ENCODE data around the gene L3MBTL1.
A peak's percentile ranks its signal among the peaks of the same experiment; 100 is the strongest.
"Not testable (repeated sequence)": the region's sequence is repeated elsewhere in the genome, so short reads cannot be mapped to it uniquely, and the experiment has no call there.

The L3MBTL1 gene

DNA sequence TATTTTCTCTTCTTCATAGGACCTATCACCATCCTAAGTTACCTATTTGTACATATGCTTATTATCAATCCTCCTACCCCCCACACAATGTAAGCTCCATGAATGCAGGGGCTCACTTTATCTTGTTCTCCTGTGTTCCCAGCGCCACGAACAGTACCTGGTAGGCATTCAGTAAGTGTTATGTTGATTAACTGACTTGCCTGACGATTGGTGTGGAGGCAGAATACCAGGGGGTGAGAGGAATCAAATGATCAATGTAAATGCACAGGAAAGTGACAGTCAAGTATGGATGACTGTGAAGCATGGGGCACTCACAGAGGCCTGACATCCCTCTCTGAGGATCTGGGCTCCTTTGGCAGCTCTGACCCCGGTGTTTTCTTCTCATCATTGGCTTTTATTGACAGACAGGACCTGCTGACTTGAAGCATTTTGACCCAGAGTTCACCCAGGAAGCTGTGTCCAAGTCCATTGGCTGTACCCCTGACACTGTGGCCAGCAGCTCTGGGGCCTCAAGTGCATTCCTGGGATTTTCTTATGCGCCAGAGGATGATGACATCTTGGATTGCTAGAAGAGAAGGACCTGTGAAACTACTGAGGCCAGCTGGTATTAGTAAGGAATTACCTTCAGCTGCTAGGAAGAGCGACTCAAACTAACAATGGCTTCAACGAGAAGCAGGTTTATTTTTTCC, 77.1 kb downstream of the L3MBTL1 start:
- peaks cover 3 to 4% of the 10 kb centered on the region in 2 donors for H3K4me1 ChIP-seq (ENCODE audit: control insufficient read depth in 2 of 2, insufficient read depth in 2 of 2, low read length in 2 of 2)
- no peak overlapping the region for H3K9ac ChIP-seq (ENCODE audit: low read depth in 1 of 2, low read length in 2 of 2)
- H3K27me3 ChIP-seq (ENCODE audit: control insufficient read depth in 2 of 2, insufficient read depth in 2 of 2, low read length in 2 of 2), result no peaks in the 10 kb centered on the region
- H3K36me3 ChIP-seq (ENCODE audit: control insufficient read depth in 2 of 2, insufficient read depth in 2 of 2, low read length in 2 of 2), result peaks cover 21 to 27% of the 10 kb centered on the region in 2 donors
- H3K27ac ChIP-seq (ENCODE audit: low read depth in 2 of 2, low read length in 2 of 2), result no peak overlapping the region
- no peak overlapping the region for H3K4me3 ChIP-seq (ENCODE audit: low read length in 2 of 2)
- no peaks in the 10 kb centered on the region for H3K9me3 ChIP-seq (ENCODE audit: control insufficient read depth in 2 of 2, low read length in 2 of 2)

DNA sequence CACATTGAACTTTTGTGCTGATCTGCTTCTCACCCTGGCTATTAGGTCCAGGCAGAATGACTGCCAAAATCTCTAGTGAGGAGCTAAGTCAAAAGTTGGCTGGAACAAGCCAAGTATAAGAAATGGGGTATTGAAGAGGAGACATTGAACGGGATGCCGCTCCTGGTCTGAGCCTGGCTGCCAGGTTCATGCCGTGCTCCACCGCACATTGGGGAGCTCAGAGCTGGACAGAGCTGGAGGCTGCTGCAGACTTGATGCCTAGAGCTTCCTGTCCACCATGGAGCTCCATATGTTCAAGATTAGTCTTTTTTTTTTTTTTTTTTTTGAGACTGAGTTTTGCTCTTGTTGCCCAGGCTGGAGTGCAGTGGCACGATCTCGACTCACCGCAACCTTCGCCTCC, 79.1 kb downstream of the L3MBTL1 start:
- H3K27ac ChIP-seq (ENCODE audit: low read depth in 2 of 2, low read length in 2 of 2), result no peak overlapping the region

GRCh38 chr20:43588526-43588925, 81.0 kb downstream of the L3MBTL1 start:
- peaks cover 14 to 17% of the 10 kb centered on the region in 2 donors for H3K36me3 ChIP-seq (ENCODE audit: control insufficient read depth in 2 of 2, insufficient read depth in 2 of 2, low read length in 2 of 2)
- peak overlapping the region in 1 of 2 donors; percentile 13 for H3K27ac ChIP-seq (ENCODE audit: low read depth in 2 of 2, low read length in 2 of 2)
- not testable (repeated sequence) for H3K4me3 ChIP-seq (ENCODE audit: low read length in 2 of 2); H3K27me3 ChIP-seq (ENCODE audit: control insufficient read depth in 2 of 2, insufficient read depth in 2 of 2, low read length in 2 of 2); H3K9ac ChIP-seq (ENCODE audit: low read depth in 1 of 2, low read length in 2 of 2); H3K9me3 ChIP-seq (ENCODE audit: control insufficient read depth in 2 of 2, low read length in 2 of 2)
- H3K4me1 ChIP-seq (ENCODE audit: control insufficient read depth in 2 of 2, insufficient read depth in 2 of 2, low read length in 2 of 2), result peaks cover 11% of the 10 kb centered on the region in 2 donors

More for the DNA sequence above, 79.1 kb downstream of the L3MBTL1 start:
- Histone ChIP-seq H3K27me3 (ENCODE audit: control insufficient read depth in 2 of 2, insufficient read depth in 2 of 2, low read length in 2 of 2) (no peaks in the 10 kb centered on the region), H3K9ac (ENCODE audit: low read depth in 1 of 2, low read length in 2 of 2) (peak overlapping the region in 1 of 2 donors; percentile 14), H3K4me3 (ENCODE audit: low read length in 2 of 2) (no peak overlapping the region), H3K9me3 (ENCODE audit: control insufficient read depth in 2 of 2, low read length in 2 of 2) (no peaks in the 10 kb centered on the region), H3K36me3 (ENCODE audit: control insufficient read depth in 2 of 2, insufficient read depth in 2 of 2, low read length in 2 of 2) (peaks cover 18 to 27% of the 10 kb centered on the region in 2 donors), H3K4me1 (ENCODE audit: control insufficient read depth in 2 of 2, insufficient read depth in 2 of 2, low read length in 2 of 2) (peaks cover 11% of the 10 kb centered on the region in 2 donors)

DNA sequence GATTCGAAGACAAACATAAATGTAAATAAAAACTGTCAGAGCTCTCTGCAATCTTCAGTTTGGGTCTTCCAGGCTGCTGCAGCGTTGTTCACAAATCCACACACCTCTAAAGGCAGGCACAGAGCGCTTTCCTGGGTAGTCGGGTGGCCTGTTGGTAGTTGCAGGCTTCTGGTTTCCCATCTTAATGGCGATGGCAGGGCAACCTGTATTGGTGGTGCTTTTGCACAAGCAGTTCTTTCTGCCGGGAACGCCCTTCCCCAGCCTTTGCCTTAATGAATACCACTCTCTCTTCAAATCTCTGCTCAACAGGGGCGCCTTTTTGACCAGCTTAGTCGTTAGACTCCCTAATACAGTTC, 82.5 kb downstream of the L3MBTL1 start:
- Histone ChIP-seq H3K36me3 (ENCODE audit: control insufficient read depth in 2 of 2, insufficient read depth in 2 of 2, low read length in 2 of 2) (peaks cover 7 to 11% of the 10 kb centered on the region in 2 donors), H3K4me1 (ENCODE audit: control insufficient read depth in 2 of 2, insufficient read depth in 2 of 2, low read length in 2 of 2) (peaks cover 11% of the 10 kb centered on the region in 2 donors), H3K9ac (ENCODE audit: low read depth in 1 of 2, low read length in 2 of 2) (peak overlapping the region; percentile 60 to 76), H3K27ac (ENCODE audit: low read depth in 2 of 2, low read length in 2 of 2) (peak overlapping the region; percentile 79 to 84), H3K27me3 (ENCODE audit: control insufficient read depth in 2 of 2, insufficient read depth in 2 of 2, low read length in 2 of 2) (no peaks in the 10 kb centered on the region), H3K4me3 (ENCODE audit: low read length in 2 of 2) (peak overlapping the region; percentile 77 to 81), H3K9me3 (ENCODE audit: control insufficient read depth in 2 of 2, low read length in 2 of 2) (no peaks in the 10 kb centered on the region)

DNA sequence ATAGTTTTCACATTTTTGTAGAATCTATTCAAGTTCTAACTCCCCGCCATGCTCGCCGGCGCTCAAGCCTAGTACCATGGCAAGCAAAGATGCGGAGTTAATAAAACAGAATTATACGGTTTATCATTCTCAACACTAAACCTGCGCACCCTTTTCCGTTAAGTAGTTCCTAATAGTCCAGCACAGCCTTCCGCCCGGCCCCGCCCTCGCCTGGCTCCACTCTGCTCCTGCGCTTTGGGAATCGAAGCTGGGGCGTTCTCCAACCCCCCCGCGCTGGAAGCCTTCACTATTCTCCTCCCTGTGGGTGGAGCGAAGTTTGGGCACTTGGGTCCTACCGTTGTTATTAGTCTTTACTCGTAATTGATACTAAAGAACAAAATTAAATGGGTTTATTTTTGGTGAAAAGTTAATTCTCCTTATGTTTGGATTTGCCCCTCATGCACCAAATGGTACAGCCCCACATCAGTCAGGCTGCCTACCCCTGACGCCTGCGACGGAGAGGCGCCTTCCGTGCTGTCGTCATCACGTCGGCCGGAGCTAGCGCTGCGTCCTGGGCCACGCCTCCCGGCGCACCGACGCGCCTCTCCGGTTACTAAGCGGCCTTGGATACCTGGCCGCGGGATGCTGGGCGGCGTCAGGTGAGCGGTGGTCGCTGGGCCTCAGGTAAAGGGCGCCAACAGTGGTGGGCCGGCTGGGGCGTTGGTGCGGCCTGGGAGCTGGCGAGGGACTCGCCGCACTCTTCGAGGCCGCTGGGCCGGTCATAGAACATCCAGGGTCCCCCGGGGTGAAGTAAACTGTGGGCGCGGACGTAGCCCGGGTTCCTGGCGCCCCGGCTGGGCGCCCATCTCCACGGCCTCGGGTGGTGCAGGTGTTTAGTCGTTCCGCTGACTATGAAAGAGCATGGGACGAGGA, 83.2 kb downstream of the L3MBTL1 start, which contains the start of gene IFT52:
Gene IFT52 (plus strand): TSS at position 546 of the 912 bp plus-strand sequence. CDS start 3,762 bp downstream, outside the sequence.
- Histone ChIP-seq H3K9ac (ENCODE audit: low read depth in 1 of 2, low read length in 2 of 2) (peak within 1 kb of the TSS; percentile 72 to 77), H3K9me3 (ENCODE audit: control insufficient read depth in 2 of 2, low read length in 2 of 2) (no peaks in the 10 kb centered on the region), H3K27me3 (ENCODE audit: control insufficient read depth in 2 of 2, insufficient read depth in 2 of 2, low read length in 2 of 2) (no peaks in the 10 kb centered on the region), H3K4me3 (ENCODE audit: low read length in 2 of 2) (peak within 1 kb of the TSS; percentile 77 to 81), H3K27ac (ENCODE audit: low read depth in 2 of 2, low read length in 2 of 2) (peak within 1 kb of the TSS; percentile 79 to 84), H3K36me3 (ENCODE audit: control insufficient read depth in 2 of 2, insufficient read depth in 2 of 2, low read length in 2 of 2) (peaks cover 5 to 15% of the 10 kb centered on the region in 2 donors), H3K4me1 (ENCODE audit: control insufficient read depth in 2 of 2, insufficient read depth in 2 of 2, low read length in 2 of 2) (peaks cover 11% of the 10 kb centered on the region in 2 donors)
